ENCODE data around the gene TRPM3. TPM values are rescaled to one million over a fixed set of nuclear protein-coding genes. Genes with fewer than 3 reads are reported as not detected.
A peak's percentile ranks its signal among the peaks of the same experiment; 100 is the strongest.

The TRPM3 gene
- total RNA-seq, 2 experiments from 2014 or later: not detected

- H3K27ac Mint-ChIP-seq: no peak overlapping the region
- Histone ChIP-seq H3K4me1 (ENCODE audit: insufficient read depth, low read length) (no peaks in the 10 kb centered on the region), H3K27ac (ENCODE audit: low read depth in 1 of 2, low read length in 2 of 2) (no peak overlapping the region), H3K9me3 (ENCODE audit: control insufficient read depth in 1 of 2, insufficient read depth in 1 of 2, low read length in 2 of 2) (peaks cover 0 to 3% of the 10 kb centered on the region in 2 experiments), H3K4me3 (ENCODE audit: low read length) (no peak overlapping the region), H3K36me3 (ENCODE audit: insufficient read depth, low read length) (no peaks in the 10 kb centered on the region), H3K27me3 (ENCODE audit: control insufficient read depth in 1 of 2, insufficient read depth in 2 of 2, low read length in 2 of 2) (no peaks in the 10 kb centered on the region)
- no peaks in the 10 kb centered on the region for H3K27me3 Mint-ChIP-seq
- H3K9me3 Mint-ChIP-seq: no peaks in the 10 kb centered on the region
- H3K36me3 Mint-ChIP-seq (ENCODE audit: low read depth): no peaks in the 10 kb centered on the region
- peaks cover 24% of the 10 kb centered on the region for H3K4me1 Mint-ChIP-seq (ENCODE audit: low read depth)
- no peak overlapping the region for H3K4me3 Mint-ChIP-seq
- intact Hi-C loops (cut with DNase I, micrococcal nuclease): no loop called here
- ChIA-PET CTCF (interaction anchor here (1.0 to 1.1 kb wide), 2 partner anchors 16 to 41 kb away, joined by 3 read pairs; no protein-coding TSS in a partner anchor), POLR2A (interaction anchor here (1.2 kb wide), 1 partner anchor 115 kb away, joined by 4 read pairs; no protein-coding TSS in a partner anchor)
- DNase-seq: no peak
- ATAC-seq (ENCODE audit: poor library complexity): no peak
- TF ChIP-seq, protein P1, sequence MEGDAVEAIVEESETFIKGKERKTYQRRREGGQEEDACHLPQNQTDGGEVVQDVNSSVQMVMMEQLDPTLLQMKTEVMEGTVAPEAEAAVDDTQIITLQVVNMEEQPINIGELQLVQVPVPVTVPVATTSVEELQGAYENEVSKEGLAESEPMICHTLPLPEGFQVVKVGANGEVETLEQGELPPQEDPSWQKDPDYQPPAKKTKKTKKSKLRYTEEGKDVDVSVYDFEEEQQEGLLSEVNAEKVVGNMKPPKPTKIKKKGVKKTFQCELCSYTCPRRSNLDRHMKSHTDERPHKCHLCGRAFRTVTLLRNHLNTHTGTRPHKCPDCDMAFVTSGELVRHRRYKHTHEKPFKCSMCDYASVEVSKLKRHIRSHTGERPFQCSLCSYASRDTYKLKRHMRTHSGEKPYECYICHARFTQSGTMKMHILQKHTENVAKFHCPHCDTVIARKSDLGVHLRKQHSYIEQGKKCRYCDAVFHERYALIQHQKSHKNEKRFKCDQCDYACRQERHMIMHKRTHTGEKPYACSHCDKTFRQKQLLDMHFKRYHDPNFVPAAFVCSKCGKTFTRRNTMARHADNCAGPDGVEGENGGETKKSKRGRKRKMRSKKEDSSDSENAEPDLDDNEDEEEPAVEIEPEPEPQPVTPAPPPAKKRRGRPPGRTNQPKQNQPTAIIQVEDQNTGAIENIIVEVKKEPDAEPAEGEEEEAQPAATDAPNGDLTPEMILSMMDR (IDR thresholded peaks at IDR 0.05): no peak
Observed at GRCh38 chr9:70534061-70534460, 587.4 kb downstream of the TRPM3 start.

- POLR2A ChIA-PET: interaction anchor here (1.2 to 2.4 kb wide), 3 partner anchors 30 to 114 kb away, joined by 4 to 8 read pairs (median 6); no protein-coding TSS in a partner anchor
- intact Hi-C loops (cut with DNase I, micrococcal nuclease): no loop called here
- H3K4me3 ChIP-seq (ENCODE audit: low read length): no peak overlapping the region
- no peak overlapping the region for H3K27ac ChIP-seq (ENCODE audit: low read depth in 1 of 2, low read length in 2 of 2)
- TF ChIP-seq, protein P1 (IDR thresholded peaks at IDR 0.05): no peak
- H3K36me3 ChIP-seq (ENCODE audit: insufficient read depth, low read length): no peaks in the 10 kb centered on the region
- peaks cover 24% of the 10 kb centered on the region for H3K4me1 Mint-ChIP-seq (ENCODE audit: low read depth)
- H3K27ac Mint-ChIP-seq: no peak overlapping the region
- no peaks in the 10 kb centered on the region for H3K27me3 Mint-ChIP-seq
- H3K36me3 Mint-ChIP-seq (ENCODE audit: low read depth): no peaks in the 10 kb centered on the region
- no peak for DNase-seq
- ATAC-seq (ENCODE audit: poor library complexity): no peak
- H3K4me1 ChIP-seq (ENCODE audit: insufficient read depth, low read length): no peaks in the 10 kb centered on the region
- H3K4me3 Mint-ChIP-seq: no peak overlapping the region
- H3K27me3 ChIP-seq (ENCODE audit: control insufficient read depth in 1 of 2, insufficient read depth in 2 of 2, low read length in 2 of 2): no peaks in the 10 kb centered on the region
- H3K9me3 Mint-ChIP-seq: no peaks in the 10 kb centered on the region
- CTCF ChIA-PET: interaction anchor here (1.0 to 1.1 kb wide), 2 partner anchors 15 to 42 kb away, joined by 3 read pairs; no protein-coding TSS in a partner anchor
- peaks cover 0 to 3% of the 10 kb centered on the region in 2 experiments for H3K9me3 ChIP-seq (ENCODE audit: control insufficient read depth in 1 of 2, insufficient read depth in 1 of 2, low read length in 2 of 2)
Observed at GRCh38 chr9:70533492-70533891, 587.9 kb downstream of the TRPM3 start.

- Histone ChIP-seq H3K27ac (ENCODE audit: low read depth in 1 of 2, low read length in 2 of 2) (no peak overlapping the region), H3K36me3 (ENCODE audit: insufficient read depth, low read length) (no peaks in the 10 kb centered on the region), H3K9me3 (ENCODE audit: control insufficient read depth in 1 of 2, insufficient read depth in 1 of 2, low read length in 2 of 2) (peaks cover 0 to 3% of the 10 kb centered on the region in 2 experiments), H3K27me3 (ENCODE audit: control insufficient read depth in 1 of 2, insufficient read depth in 2 of 2, low read length in 2 of 2) (no peaks in the 10 kb centered on the region), H3K4me3 (ENCODE audit: low read length) (no peak overlapping the region), H3K4me1 (ENCODE audit: insufficient read depth, low read length) (no peaks in the 10 kb centered on the region)
- H3K27me3 Mint-ChIP-seq: no peaks in the 10 kb centered on the region
- no peaks in the 10 kb centered on the region for H3K36me3 Mint-ChIP-seq (ENCODE audit: low read depth)
- ATAC-seq (ENCODE audit: poor library complexity): no peak
- peak overlapping the region; percentile 18 for H3K27ac Mint-ChIP-seq
- no peaks in the 10 kb centered on the region for H3K9me3 Mint-ChIP-seq
- H3K4me3 Mint-ChIP-seq: no peak overlapping the region
- TF ChIP-seq, protein P1 (IDR thresholded peaks at IDR 0.05): no peak
- intact Hi-C loops (cut with DNase I, micrococcal nuclease): no loop called here
- ChIA-PET CTCF (interaction anchor here (1.0 to 1.1 kb wide), 2 partner anchors 14 to 42 kb away, joined by 3 read pairs; no protein-coding TSS in a partner anchor), POLR2A (interaction anchor here (1.6 to 2.4 kb wide), 2 partner anchors 31 to 113 kb away, joined by 6 to 8 read pairs; no protein-coding TSS in a partner anchor)
- peaks cover 24% of the 10 kb centered on the region for H3K4me1 Mint-ChIP-seq (ENCODE audit: low read depth)
- no peak for DNase-seq
Observed at GRCh38 chr9:70532716-70533115, 588.7 kb downstream of the TRPM3 start.

Measured in CD4-positive, alpha-beta T cell (primary cell).